ENCODE measurements around the gene PLEKHD1.

The PLEKHD1 gene

DNA sequence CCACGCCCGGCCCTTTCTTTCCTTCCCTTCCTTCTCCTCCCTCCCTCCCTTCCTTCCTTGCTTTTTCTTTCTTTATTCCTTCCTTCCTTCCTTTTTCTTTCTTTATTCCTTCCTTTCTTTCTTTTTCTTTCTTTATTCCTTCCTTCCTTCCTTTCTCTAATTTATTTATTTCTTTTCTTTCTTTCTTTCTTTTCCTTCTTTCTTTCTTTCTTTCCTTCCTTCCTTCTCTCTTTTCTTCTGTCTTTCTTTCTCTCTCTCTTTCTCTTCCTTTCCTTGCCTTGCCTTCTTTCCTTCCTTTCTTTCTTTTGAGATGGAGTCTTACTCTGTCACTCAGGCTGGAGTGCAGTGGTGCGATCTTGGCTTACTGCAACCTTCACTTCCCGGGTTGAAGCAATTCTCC lies 74.2 kb downstream of the PLEKHD1 start:
- no peak for DNase-seq

DNA sequence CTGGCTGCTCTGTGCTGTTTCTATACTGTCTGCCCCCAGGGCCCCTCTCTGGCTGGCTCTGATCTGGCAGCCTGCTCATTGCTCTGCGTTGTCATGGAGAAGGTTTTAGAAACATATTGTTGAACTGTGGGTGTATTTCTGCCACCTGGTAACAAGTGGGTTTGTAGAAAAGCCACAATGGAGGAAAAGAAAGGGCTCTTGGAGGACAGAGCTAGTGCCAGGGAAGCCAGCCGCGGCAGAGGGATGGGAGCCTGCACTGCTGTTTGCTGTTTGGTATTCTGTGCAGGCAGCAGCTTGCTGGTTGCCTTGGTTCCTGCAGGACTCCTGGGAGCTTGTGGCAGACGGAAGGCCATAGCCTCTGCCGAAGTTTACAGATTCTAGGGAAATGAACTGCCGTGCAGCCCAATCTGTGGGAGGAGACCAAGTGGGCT lies 75.1 kb downstream of the PLEKHD1 start:
- DNase-seq: no peak

DNA sequence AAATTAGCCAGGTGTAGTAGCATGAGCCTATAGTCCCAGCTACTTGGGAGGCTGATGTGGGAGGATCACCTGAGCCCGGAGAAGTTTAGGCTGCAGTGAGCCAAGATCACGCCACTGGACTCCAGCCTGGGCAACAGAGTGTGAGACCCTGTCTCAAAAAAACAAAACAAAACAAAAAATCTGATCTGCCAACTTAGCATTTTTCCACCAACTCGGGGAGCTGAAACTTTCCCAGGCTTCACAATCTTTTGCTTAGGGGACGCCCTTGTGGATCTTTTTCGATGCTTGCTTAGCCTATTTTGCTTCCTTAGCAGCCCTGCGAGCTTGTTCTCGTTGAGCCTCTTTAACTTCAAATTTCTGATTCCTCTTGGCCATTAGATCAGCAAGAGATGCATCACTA lies 76.3 kb downstream of the PLEKHD1 start:
- no peak for DNase-seq

DNA sequence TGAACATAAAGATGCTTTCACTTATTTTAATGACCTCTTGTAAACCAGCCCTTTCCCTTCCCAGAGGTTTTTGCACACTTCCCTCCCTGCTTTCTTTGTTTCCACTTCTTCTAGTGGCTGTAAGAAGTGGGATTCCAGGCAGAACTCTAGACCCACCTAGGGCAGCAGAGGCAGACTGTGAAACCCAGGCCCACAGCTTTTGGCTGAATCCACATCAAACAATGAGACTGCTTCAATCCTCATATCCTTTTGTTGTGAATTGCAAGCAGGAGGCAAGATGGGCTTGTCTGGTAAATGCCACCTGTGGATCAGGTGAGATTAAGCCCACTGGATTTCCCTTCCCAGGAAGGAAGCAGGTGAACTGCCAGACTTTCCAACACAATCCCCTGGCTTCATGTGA lies 77.4 kb downstream of the PLEKHD1 start:
- no peak for DNase-seq

DNA sequence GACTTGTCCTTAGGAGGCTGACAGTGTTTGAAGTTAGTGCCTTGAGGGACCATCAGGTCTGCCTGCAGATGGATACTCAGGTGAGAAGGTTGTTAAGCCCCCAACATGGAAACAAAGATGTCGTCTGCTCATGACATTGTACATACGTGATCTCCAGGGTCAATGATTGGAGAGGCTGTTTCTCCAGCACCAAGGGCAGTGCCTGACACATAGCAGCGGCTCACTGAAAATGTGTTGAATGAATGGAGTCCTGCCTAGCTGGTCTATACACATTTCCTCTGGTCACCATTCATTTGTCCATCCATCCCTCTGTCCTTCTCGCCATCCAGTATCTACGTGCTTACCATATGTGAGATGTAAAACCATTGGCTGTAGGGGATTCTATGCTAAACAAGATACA lies 83.0 kb downstream of the PLEKHD1 start:
- no peak for DNase-seq

DNA sequence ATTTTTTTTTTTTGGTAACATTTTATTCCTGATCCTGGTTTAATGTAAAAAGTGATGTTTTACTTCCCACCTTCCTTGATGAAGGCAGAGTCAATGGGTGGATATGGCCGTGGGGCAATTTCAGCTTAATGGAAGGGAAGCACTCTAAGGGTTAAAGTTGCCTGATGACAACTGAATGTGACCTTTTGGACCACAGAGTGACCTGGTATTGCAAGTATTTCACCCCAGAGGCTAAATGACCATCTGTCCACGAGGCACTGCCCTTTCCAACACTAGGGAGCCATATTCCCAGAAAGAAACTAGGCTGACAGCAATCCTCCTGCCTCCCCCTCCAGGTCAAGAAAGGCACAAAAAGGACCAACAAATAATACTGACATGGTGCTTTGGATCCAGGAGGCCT lies 85.3 kb downstream of the PLEKHD1 start:
- no peak for DNase-seq

DNA sequence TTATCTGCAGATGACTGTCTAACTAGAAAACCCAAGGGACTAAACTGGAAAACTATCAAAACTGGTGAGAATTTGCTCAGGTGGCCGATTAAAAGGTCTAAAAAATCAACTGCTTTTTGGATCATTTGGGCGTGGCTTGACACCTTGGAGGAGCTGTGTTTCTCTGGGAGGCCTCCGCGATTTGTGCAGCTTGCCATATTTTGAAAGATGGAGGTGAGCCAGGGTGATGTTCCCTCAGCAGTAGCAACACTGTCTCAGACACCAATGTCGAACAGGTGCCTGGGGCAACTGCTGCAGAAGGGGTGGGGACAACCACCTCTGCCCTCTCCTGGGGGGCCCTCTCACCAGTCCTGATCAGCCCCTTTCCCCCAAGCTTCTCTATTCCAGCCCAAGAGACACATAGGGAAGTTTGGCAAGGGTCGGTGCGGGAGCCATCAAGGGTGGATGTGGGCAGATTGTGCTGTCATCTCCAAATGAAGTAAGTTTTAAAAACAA lies 86.4 kb downstream of the PLEKHD1 start:
- no peak for DNase-seq

DNA sequence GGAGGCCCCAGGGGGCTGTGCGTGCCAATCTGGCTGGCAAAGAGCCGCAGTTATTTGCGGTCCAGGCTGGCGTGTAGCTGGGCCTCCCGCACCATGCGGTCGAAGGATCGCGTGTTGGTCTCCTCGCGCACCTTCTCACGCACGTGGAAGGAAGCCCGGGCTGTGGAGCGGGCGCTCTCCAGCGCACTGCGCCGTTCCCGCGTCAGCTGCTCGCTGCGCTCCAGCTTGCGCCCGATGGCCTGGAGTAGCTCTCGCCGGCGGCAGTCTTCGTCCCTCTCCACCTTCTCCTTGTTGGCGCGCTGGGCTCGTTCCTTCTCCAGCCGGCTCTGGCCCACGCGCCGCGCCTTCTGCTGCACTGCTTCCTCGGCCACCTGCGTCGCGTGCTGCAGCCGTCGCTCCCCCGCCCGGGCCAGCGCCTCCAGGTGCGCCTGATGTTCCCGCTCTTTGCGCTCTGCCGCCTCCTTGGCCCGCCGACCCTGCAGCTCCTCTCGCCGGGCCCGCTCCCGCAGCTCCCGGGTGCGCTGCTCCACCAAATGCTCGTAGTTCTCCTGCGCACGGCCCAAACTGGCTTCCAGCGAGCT lies 87.0 kb downstream of the PLEKHD1 start:
- DNase-seq: no peak

DNA sequence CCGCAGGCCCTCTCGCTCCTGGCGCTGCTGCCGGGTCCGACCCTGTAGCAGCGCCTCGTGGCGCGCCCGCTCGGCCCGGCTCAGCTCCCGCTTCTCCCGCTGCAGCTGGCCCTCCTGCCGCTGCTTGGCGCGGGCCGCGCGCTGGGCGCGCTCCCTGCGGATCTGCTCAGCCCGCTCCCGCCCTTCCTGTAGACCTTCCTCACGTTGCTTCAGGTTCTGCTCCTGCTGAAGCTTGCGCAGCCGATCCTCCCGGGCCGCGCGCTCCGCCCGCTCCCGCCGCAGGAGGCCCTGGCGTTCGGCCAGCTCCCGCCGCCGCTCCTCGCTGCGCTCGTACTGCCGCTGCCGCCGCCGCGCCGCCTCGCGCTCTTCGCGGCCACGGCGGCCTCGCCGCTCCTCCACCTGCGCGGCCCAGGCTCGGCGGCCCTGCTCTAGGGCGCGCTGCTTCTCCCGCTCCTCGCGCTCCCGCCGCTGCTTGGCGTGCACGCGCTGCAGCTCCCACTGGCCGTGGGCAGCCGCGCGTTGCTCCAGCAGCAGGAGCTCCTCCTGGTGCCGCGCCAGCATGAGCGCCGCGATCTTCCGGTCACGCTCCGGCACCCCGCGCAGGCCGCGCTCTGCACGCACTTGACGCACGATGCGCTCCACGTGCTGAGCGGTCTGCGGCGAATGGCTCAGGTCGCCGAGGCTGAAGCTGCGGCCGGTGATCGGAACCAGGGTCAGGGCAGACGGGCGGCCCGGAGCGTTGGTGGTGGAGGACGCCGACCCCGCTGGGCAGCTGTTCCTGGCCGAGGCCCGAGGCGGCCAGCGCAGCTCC lies 87.7 kb downstream of the PLEKHD1 start:
- peak; percentile 80 for DNase-seq

DNA sequence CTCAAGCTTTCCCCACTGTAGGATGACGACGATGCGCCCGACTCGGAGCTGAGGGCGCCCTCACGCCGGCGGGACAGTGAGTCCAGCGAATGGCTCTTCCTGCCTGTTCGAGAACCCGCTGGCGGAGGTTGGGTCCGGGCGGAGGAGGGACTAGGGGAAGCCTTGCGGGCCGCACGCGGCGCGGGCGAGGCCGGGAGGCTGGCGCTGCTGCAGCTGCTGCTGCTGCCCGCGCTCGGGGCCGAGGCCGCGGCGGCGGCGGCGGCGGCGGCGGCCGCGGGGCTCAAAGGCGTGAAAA lies 88.3 kb downstream of the PLEKHD1 start:
- DNase-seq: no peak

DNA sequence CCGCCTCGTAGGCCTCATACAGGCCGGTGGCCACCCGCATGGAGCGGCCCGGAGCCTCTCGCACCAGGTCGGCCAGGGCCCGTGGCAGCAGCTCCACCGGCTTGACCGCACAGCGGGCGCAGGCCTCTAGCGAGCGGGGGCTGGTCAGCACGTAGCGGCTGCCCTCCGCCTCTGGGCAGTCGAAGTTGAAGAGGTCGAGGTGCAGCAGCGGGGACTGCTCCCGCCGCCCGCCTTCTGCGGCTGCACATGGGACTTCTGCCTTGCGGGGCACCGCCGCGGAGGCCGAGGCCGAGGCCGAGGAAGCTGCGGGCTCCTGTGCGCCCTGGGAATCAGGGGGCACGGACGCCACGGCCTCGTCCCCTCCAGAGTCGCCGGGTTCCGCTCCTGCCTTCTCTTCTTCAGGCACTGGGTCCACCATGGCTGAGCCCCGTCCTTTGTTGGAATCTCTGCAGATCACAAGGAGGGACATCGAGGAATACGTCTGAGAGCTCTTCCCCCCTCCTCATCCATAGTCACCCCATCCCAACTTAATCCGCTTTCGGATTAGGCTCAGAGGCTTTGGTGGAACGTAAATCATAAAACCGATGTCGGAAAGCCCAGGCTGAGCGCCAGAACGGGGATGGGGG lies 88.8 kb downstream of the PLEKHD1 start:
- DNase-seq: no peak

DNA sequence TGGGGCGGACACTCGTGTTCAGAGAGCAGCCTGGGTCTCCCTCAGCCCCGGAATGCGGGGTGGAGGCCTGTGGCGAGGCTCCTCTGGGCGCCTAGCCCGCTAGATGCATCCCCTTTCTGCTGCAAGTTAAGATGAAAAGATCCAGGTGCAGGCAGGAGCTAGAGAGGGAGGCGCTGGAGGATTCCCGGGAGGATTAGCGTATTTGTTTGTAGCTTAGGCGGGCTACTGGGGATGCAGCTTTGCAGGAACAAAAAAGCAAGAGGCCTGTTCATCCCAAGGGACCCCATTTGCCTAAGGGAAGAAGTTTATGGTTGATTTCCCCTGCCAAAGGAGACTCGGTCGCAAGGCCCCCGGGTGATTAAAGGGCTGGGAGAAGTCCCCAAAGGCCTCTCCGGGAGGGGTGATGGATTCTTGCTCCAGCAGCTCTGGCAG lies 89.3 kb downstream of the PLEKHD1 start:
- no peak for DNase-seq

DNA sequence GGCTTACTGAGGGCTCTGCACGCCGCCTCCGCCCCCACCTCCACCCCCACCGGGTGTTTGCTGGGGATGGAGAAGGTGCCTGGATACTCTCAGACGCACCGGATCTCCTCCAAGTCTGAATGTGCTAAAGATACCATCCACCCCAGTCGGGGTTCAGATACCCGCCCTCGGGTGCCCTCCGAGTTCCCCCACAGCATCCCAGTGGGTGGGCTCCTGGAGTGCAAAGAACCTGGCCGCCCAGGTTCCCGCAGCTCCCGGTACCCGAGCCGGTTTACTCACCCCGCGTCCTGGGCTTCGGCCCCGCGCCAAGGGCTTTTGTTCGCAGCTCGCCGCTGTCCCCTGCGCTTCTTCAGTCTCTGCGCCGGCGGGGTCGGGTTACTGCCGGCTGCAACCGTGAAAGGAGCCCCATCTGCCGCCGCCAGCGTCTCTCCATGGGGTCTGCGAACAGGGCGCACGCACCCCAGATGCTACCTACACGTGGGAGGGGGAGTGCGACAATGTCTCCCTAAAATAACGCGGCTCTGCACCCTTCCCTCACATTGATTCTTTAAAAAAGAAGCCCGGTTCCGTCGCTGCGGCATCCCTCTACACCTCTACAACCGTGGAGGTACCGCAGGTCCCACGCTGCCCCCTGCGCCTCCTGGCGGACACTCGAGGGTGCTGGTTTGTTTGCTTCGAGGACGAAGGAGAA lies 89.9 kb downstream of the PLEKHD1 start, which contains the start of gene CCDC177:
CCDC177 (minus strand) TSS at position 609 of the 691 bp plus-strand sequence. CDS start 1,249 bp downstream, outside the sequence.
- DNase-seq: peak; percentile 66

DNA sequence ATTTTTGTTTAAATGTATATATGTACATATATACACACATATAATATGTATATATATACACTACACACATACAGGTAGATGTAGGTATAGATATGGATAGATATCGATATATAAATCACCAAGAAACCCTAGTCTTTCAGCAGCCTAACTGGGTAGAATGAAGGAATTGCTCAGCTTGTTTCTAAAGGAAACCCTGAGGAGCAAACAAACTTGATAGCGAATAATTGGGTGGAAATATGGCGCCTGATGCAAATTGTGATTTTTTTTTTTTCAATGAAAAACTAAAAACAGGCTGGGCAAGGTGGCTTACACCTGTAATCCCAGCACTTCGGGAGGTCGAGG lies 90.4 kb downstream of the PLEKHD1 start:
- DNase-seq: no peak

DNA sequence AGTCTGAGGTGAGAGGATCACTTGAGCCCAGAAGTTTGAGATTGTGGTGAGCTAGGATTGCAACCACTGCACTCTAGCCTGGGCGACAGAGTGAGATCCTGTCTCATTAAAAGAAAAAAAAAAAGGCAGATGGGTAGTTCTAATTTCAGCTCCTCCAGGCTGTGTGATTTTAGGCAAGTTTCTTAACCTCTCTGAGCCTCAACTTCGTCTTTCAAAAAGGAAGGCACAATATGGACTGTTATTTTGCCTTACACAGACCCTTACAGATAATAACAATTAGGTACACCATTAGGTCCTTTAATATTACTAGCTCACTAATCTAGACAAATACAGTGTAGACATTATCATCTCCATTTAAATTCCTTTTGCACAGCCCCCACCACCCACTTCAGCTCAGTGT lies 94.9 kb downstream of the PLEKHD1 start:
- no peak for DNase-seq

DNA sequence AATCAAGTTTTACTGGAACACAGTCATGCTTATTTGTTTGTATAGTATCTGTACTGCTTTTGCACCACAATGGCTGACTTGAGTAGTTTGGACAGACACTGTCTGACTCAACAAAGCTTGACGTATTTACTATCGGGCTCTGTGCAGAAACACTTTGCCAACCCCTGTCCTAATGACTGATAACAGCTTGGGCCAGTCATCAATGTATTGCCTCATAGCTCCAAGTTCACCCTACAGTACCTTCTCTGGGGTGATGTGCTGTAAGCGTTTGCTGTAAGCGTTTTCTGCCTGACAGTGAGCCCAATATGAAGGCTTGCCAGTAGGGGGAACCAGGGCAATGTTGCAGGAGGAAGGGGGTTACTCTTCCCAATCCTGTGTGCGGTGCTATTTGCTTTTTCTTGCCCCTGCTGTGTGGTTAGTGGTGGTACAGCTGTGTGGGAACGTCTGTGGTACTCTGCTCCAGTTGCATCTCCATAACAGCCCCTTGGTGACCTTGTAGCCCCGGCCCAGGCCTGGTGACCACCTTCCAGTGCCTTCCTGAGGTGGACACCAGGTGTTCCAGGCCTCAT lies 95.6 kb downstream of the PLEKHD1 start:
- no peak for DNase-seq

All from NCI-H510A (cell line).